HEK293T (cell line): ENCODE results near the gene JMJD1C.
"Not testable (repeated sequence)": the region's sequence is repeated elsewhere in the genome, so short reads cannot be mapped to it uniquely, and the experiment has no call there.

ENCODE experiments used
- CTBP1 ChIP-seq: fragments of 450-650 bp; IDR thresholded peaks from 2 replicates; pipeline ENCODE4 v1.6.1; 2016; ENCODE audit warnings: borderline replicate concordance
- ELF4 ChIP-seq: fragments of 450-650 bp; IDR thresholded peaks from 2 replicates; pipeline ENCODE4 v1.6.1; 2017; ENCODE audit warnings: antibody characterized with exemption
- FOXA1 ChIP-seq: fragments of 450-650 bp; IDR thresholded peaks from 2 replicates; pipeline ENCODE4 v1.6.1; 2016; ENCODE audit warnings: mild to moderate bottlenecking
- FOXK2 ChIP-seq: fragments of 450-650 bp; IDR thresholded peaks from 2 replicates; pipeline ENCODE4 v1.6.1; 2016; ENCODE audit warnings: mild to moderate bottlenecking
- FOXM1 ChIP-seq: fragments of 450-650 bp; IDR thresholded peaks from 2 replicates; pipeline ENCODE4 v1.6.1; 2017; ENCODE audit warnings: mild to moderate bottlenecking, borderline replicate concordance
- HDGF ChIP-seq: fragments of 450-650 bp; IDR thresholded peaks from 2 replicates; pipeline ENCODE4 v1.6.1; 2017; ENCODE audit warnings: antibody characterized with exemption, borderline replicate concordance
- L3MBTL2 ChIP-seq: fragments of 450-650 bp; conservative IDR thresholded peaks from 2 replicates; pipeline ENCODE4 v1.6.1; 2016; ENCODE audit warnings: mild to moderate bottlenecking
- LEF1 ChIP-seq: fragments of 450-650 bp; IDR thresholded peaks from 2 replicates; pipeline ENCODE4 v1.6.1; 2017; ENCODE audit warnings: mild to moderate bottlenecking, borderline replicate concordance
- NFRKB ChIP-seq: fragments of 450-650 bp; IDR thresholded peaks from 2 replicates; pipeline ENCODE4 v1.6.1; 2016; ENCODE audit warnings: mild to moderate bottlenecking, moderate library complexity
- SP1 ChIP-seq: fragments of 450-650 bp; IDR thresholded peaks from 2 replicates; pipeline ENCODE4 v1.6.1; 2017
- SUZ12 ChIP-seq: fragments of 450-650 bp; IDR thresholded peaks from 2 replicates; pipeline ENCODE4 v1.6.1; 2016; ENCODE audit warnings: mild to moderate bottlenecking
- TARDBP ChIP-seq: fragments of 450-650 bp; IDR thresholded peaks from 2 replicates; pipeline ENCODE4 v1.6.1; 2016
- ZNF384 ChIP-seq: fragments of 450-650 bp; IDR thresholded peaks from 2 replicates; pipeline ENCODE4 v1.6.1; 2016
- TF ChIP-seq, protein P1 (sequence below): fragments of 450-650 bp; IDR thresholded peaks from 2 replicates; pipeline ENCODE4 v1.6.1; 2016

DNA sequence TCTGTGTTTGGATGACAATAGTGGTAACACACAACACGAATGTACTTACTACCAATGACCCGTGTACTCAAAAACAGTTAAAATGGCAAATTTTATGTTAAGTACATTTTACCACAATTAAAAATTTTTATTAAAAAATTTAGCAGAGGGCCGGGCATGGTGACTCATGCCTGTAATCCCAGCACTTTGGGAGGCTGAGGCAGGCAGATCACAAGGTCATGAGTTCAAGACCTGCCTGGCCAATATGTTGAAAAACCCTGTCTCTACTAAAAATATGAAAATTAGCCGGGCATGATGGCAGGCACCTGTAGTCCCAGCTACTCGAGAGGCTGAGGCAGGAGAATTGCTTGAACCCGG, 88.5 kb downstream of the JMJD1C start:
- TF ChIP-seq SUZ12, HDGF, NFRKB, FOXK2, CTBP1, FOXA1, ZNF384, LEF1, SP1, TARDBP, ELF4, L3MBTL2, FOXM1: not testable (repeated sequence)
- TF ChIP-seq, protein P1, sequence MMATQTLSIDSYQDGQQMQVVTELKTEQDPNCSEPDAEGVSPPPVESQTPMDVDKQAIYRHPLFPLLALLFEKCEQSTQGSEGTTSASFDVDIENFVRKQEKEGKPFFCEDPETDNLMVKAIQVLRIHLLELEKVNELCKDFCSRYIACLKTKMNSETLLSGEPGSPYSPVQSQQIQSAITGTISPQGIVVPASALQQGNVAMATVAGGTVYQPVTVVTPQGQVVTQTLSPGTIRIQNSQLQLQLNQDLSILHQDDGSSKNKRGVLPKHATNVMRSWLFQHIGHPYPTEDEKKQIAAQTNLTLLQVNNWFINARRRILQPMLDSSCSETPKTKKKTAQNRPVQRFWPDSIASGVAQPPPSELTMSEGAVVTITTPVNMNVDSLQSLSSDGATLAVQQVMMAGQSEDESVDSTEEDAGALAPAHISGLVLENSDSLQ: not testable (repeated sequence)
